Tibial nerve (tissue), 3 donors: ENCODE measurements around the gene ERMP1.

Experiments used
- CTCF ChIP-seq, 5 experiments: fragments of 200-600 bp in 3 of 5; fragments of 450-650 bp in 2 of 5; sonication (generic) in 3 of 5; IDR thresholded peaks; one replicate each; pipeline ENCODE4 v1.5.1; 2016 to 2019; ENCODE audit warnings: antibody characterized with exemption in 5 of 5, mild to moderate bottlenecking in 3 of 5, moderate library complexity in 2 of 5
- POLR2A ChIP-seq, 2 donors: fragments of 450-650 bp; IDR thresholded peaks; one replicate each; pipeline ENCODE4 v1.6.1; 2017; ENCODE audit warnings: antibody characterized with exemption in 2 of 2, mild to moderate bottlenecking in 2 of 2, moderate library complexity in 2 of 2

- TF ChIP-seq CTCF (IDR thresholded peaks at IDR 0.05) (no peak), POLR2A (IDR thresholded peaks at IDR 0.05) (no peak)
These were observed 34.3 kb downstream of the ERMP1 start for GRCh38 chr9:5798581-5798980.
